Trophoblast cell (in vitro differentiated cells and primary cell): Measurements from ENCODE around the gene ATXN2L. TPM values are rescaled to one million over a fixed set of nuclear protein-coding genes. Genes with fewer than 3 reads are reported as not detected.
"Not testable (repeated sequence)": the region's sequence is repeated elsewhere in the genome, so short reads cannot be mapped to it uniquely, and the experiment has no call there.

Experiments
- DNase-seq, 2 donors: peaks; one replicate each; pipeline ENCODE4 v3.0.0-alpha.2; 2016
- H2AFZ ChIP-seq: 2 replicates; pipeline ENCODE4 v1.6.1; 2013; ENCODE audit warnings: low read length, moderate library complexity, mild to moderate bottlenecking; ENCODE audit not compliant: insufficient read depth, poor library complexity
- H2AK5ac ChIP-seq: 2 replicates; pipeline ENCODE4 v1.6.1; 2013; ENCODE audit warnings: mild to moderate bottlenecking, low read length
- H2BK120ac ChIP-seq: 2 replicates; pipeline ENCODE4 v1.6.1; 2013; ENCODE audit warnings: low read length, mild to moderate bottlenecking, moderate library complexity; ENCODE audit not compliant: insufficient read depth, poor library complexity
- H2BK12ac ChIP-seq: 2 replicates; pipeline ENCODE4 v1.6.1; 2013; ENCODE audit warnings: mild to moderate bottlenecking, low read length, moderate library complexity
- H2BK5ac ChIP-seq: 2 replicates; pipeline ENCODE4 v1.6.1; 2013; ENCODE audit warnings: low read length, low read depth, moderate library complexity, mild to moderate bottlenecking; ENCODE audit not compliant: poor library complexity
- H3K14ac ChIP-seq: 2 replicates; pipeline ENCODE4 v1.6.1; 2013; ENCODE audit warnings: mild to moderate bottlenecking, low read length
- H3K18ac ChIP-seq: 2 replicates; pipeline ENCODE4 v1.6.1; 2013; ENCODE audit warnings: mild to moderate bottlenecking, low read length
- H3K23ac ChIP-seq: 2 replicates; pipeline ENCODE4 v1.6.1; 2013; ENCODE audit warnings: low read length
- H3K27ac ChIP-seq: 2 replicates; pipeline ENCODE4 v1.5.1; 2013; ENCODE audit warnings: low read depth, mild to moderate bottlenecking, inconsistent platforms, low read length, moderate library complexity
- H3K27me3 ChIP-seq: 2 replicates; pipeline ENCODE4 v1.6.1; 2013; ENCODE audit warnings: inconsistent platforms, mild to moderate bottlenecking, low read length, moderate library complexity; ENCODE audit not compliant: insufficient read depth
- H3K36me3 ChIP-seq, 2 experiments: 1 replicate in 1 of 2; 2 replicates in 1 of 2; pipeline ENCODE4 v1.6.1; 2013; ENCODE audit warnings: low read length in 2 of 2, mild to moderate bottlenecking in 2 of 2, moderate library complexity in 1 of 2; ENCODE audit not compliant: insufficient read depth in 2 of 2, control insufficient read depth in 1 of 2
- H3K4ac ChIP-seq: 2 replicates; pipeline ENCODE4 v1.6.1; 2013; ENCODE audit warnings: low read depth, mild to moderate bottlenecking, low read length, moderate library complexity
- H3K4me1 ChIP-seq, 2 experiments: 1 replicate in 1 of 2; 2 replicates in 1 of 2; pipeline ENCODE4 v1.6.1; 2013; ENCODE audit warnings: low read length in 2 of 2, mild to moderate bottlenecking in 2 of 2, moderate library complexity in 1 of 2; ENCODE audit not compliant: insufficient read depth in 2 of 2, control insufficient read depth in 1 of 2
- H3K4me2 ChIP-seq: 2 replicates; pipeline ENCODE4 v1.6.1; 2013; ENCODE audit warnings: inconsistent platforms, mild to moderate bottlenecking, low read length, moderate library complexity
- H3K4me3 ChIP-seq: 2 replicates; pipeline ENCODE4 v1.5.1; 2013; ENCODE audit warnings: mild to moderate bottlenecking, low read depth, low read length, inconsistent platforms
- H3K79me1 ChIP-seq: one replicate; pipeline ENCODE4 v1.6.1; 2013; ENCODE audit warnings: low read length
- H3K79me2 ChIP-seq: 2 replicates; pipeline ENCODE4 v1.6.1; 2013; ENCODE audit warnings: low read length, mild to moderate bottlenecking; ENCODE audit not compliant: control insufficient read depth, insufficient read depth, poor library complexity
- H3K9ac ChIP-seq: 2 replicates; pipeline ENCODE4 v1.6.1; 2013; ENCODE audit warnings: mild to moderate bottlenecking, low read length
- H3K9me3 ChIP-seq: 2 replicates; pipeline ENCODE4 v1.6.1; 2013; ENCODE audit warnings: low read depth, mild to moderate bottlenecking, control low read depth, inconsistent platforms, low read length; ENCODE audit not compliant: insufficient read depth
- H4K12ac ChIP-seq: 2 replicates; pipeline ENCODE4 v1.6.1; 2013; ENCODE audit warnings: low read depth, mild to moderate bottlenecking, low read length, moderate library complexity
- H4K8ac ChIP-seq: 2 replicates; pipeline ENCODE4 v1.6.1; 2013; ENCODE audit warnings: low read depth, mild to moderate bottlenecking, low read length, moderate library complexity
- H4K91ac ChIP-seq: one replicate; pipeline ENCODE4 v1.6.1; 2013; ENCODE audit warnings: low read depth, mild to moderate bottlenecking, low read length, moderate library complexity
- WGBS: extraction: QIAGEN DNeasy Blood & Tissue Kit; methylation state at CpG from one replicate; pipeline ENCODE4 v1.1.7; 2013; ENCODE audit warnings: missing lambda C conversion rate; ENCODE audit not compliant: insufficient read length, insufficient coverage; ENCODE audit errors: extremely low coverage; 5-methylcytosine and 5-hydroxymethylcytosine counted together
- polyA plus RNA-seq: library from polyadenylated mRNA; stranded (reverse); fragments of 200-250 nt; gene quantifications from 2 replicates; pipeline ENCODE4 v1.2.3, GENCODE V29; 2013

The ATXN2L gene
- polyA plus RNA-seq = 336 and 356 TPM in 2 replicates

GRCh38 chr16:28822520-28823290, at the start of gene ATXN2L:
Gene ATXN2L, plus strand, starts transcription at chr16:28822999. Its CDS starts 261 bp downstream, at chr16:28823260.
- H3K79me1 ChIP-seq = peaks cover 18% of the 10 kb centered on the region
- H3K14ac ChIP-seq = peak within 1 kb of the TSS; percentile 99
- H2AFZ ChIP-seq = peak within 1 kb of the TSS; percentile 79
- H3K79me2 ChIP-seq = peaks cover 17% of the 10 kb centered on the region
- peak within 1 kb of the TSS; percentile 81 for H3K4me2 ChIP-seq
- H2BK5ac ChIP-seq = peak within 1 kb of the TSS; percentile 98
- peak within 1 kb of the TSS; percentile 99 for H3K4me3 ChIP-seq
- peak within 1 kb of the TSS; percentile 96 for H3K27ac ChIP-seq
- peak within 1 kb of the TSS; percentile 100 for H3K4ac ChIP-seq
- peak within 1 kb of the TSS; percentile 100 for H3K9ac ChIP-seq
- H2AK5ac ChIP-seq = peak within 1 kb of the TSS; percentile 97
- H3K9me3 ChIP-seq = no peaks in the 10 kb centered on the region
- H4K91ac ChIP-seq = peak within 1 kb of the TSS; percentile 99
- H2BK12ac ChIP-seq = peak within 1 kb of the TSS; percentile 13
- peaks cover 17 to 28% of the 10 kb centered on the region in 2 experiments for H3K36me3 ChIP-seq
- peak within 1 kb of the TSS; percentile 100 for H4K12ac ChIP-seq
- H2BK120ac ChIP-seq = peak within 1 kb of the TSS; percentile 96
- WGBS = no CpG with 5 or more reads among the region's 91 CpGs
- peak within 1 kb of the TSS; percentile 99 for H3K18ac ChIP-seq
- H4K8ac ChIP-seq = peak within 1 kb of the TSS; percentile 99
- peaks cover 2 to 4% of the 10 kb centered on the region in 2 experiments for H3K4me1 ChIP-seq
- H3K27me3 ChIP-seq = no peaks in the 10 kb centered on the region
- DNase-seq = peak; percentile 95 to 97
- no peak within 1 kb of the TSS for H3K23ac ChIP-seq

- not testable (repeated sequence) for H4K12ac ChIP-seq
Observed at GRCh38 chr16:28781697-28782096, 41.1 kb upstream of the ATXN2L start.

GRCh38 chr16:28782357-28782756, 40.4 kb upstream of the ATXN2L start:
- H2BK5ac ChIP-seq, H4K8ac ChIP-seq, H4K12ac ChIP-seq, H3K9me3 ChIP-seq, H3K27ac ChIP-seq, H3K23ac ChIP-seq, H2AFZ ChIP-seq, H3K4me1 ChIP-seq, H3K79me1 ChIP-seq, H2AK5ac ChIP-seq, H2BK12ac ChIP-seq, H3K79me2 ChIP-seq, DNase-seq, H3K14ac ChIP-seq, H2BK120ac ChIP-seq, H4K91ac ChIP-seq, H3K4me3 ChIP-seq, H3K9ac ChIP-seq, H3K4ac ChIP-seq, H3K4me2 ChIP-seq, H3K27me3 ChIP-seq, H3K36me3 ChIP-seq, H3K18ac ChIP-seq: not testable (repeated sequence)
- WGBS = no CpG with 5 or more reads among the region's 4 CpGs

More at GRCh38 chr16:28781697-28782096, 41.1 kb upstream of the ATXN2L start:
- not testable (repeated sequence) for H2AFZ ChIP-seq, H3K79me1 ChIP-seq, H3K4me2 ChIP-seq, H2AK5ac ChIP-seq, H3K18ac ChIP-seq, H3K79me2 ChIP-seq, H3K14ac ChIP-seq, H3K27me3 ChIP-seq, H2BK5ac ChIP-seq, H3K23ac ChIP-seq, H3K4me3 ChIP-seq, H4K91ac ChIP-seq, H2BK12ac ChIP-seq, H3K9me3 ChIP-seq, DNase-seq, H4K8ac ChIP-seq, H3K36me3 ChIP-seq, H3K4me1 ChIP-seq, H3K27ac ChIP-seq, H3K9ac ChIP-seq, H3K4ac ChIP-seq, H2BK120ac ChIP-seq
- no CpG with 5 or more reads among the region's 6 CpGs for WGBS

GRCh38 chr16:28802235-28803019, 20.4 kb upstream of the ATXN2L start:
- H3K79me2 ChIP-seq, H3K4me2 ChIP-seq, H3K9ac ChIP-seq, H2BK12ac ChIP-seq, H3K4ac ChIP-seq, H2BK120ac ChIP-seq, H3K9me3 ChIP-seq, H3K14ac ChIP-seq, H3K27ac ChIP-seq, H2AFZ ChIP-seq, H3K4me1 ChIP-seq, H4K91ac ChIP-seq, H3K18ac ChIP-seq, H4K8ac ChIP-seq, H3K79me1 ChIP-seq, H2AK5ac ChIP-seq, H3K4me3 ChIP-seq, H2BK5ac ChIP-seq, H3K36me3 ChIP-seq, H4K12ac ChIP-seq, H3K27me3 ChIP-seq, H3K23ac ChIP-seq: not testable (repeated sequence)
- WGBS = no CpG with 5 or more reads among the region's 13 CpGs
- peak; percentile 63 to 74 for DNase-seq
